ENCODE data around the gene SPACA7.

DNA sequence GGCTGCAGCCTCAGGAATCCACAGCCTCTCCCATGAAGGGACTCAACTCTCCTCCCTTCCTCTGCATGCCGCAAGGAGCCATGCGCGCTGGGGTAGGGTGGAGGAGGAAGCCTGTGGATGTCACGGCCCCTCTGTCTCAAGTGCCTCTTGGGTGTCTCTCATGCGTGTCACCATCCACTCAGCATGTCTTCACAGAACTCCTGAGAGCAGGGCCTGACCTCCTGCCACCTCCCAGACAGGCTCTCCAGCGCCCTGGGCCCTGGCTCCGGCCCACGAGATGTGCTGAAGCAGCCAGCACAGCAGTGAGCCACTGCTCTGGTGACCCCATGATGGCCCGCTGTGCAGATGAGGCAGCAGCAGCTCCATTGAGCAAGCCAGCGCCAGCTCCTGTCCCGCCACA, 25.9 kb upstream of the SPACA7 start:
- TF ChIP-seq, protein P1, sequence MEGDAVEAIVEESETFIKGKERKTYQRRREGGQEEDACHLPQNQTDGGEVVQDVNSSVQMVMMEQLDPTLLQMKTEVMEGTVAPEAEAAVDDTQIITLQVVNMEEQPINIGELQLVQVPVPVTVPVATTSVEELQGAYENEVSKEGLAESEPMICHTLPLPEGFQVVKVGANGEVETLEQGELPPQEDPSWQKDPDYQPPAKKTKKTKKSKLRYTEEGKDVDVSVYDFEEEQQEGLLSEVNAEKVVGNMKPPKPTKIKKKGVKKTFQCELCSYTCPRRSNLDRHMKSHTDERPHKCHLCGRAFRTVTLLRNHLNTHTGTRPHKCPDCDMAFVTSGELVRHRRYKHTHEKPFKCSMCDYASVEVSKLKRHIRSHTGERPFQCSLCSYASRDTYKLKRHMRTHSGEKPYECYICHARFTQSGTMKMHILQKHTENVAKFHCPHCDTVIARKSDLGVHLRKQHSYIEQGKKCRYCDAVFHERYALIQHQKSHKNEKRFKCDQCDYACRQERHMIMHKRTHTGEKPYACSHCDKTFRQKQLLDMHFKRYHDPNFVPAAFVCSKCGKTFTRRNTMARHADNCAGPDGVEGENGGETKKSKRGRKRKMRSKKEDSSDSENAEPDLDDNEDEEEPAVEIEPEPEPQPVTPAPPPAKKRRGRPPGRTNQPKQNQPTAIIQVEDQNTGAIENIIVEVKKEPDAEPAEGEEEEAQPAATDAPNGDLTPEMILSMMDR (IDR thresholded peaks at IDR 0.05 in 2 of 3, conservative IDR thresholded peaks at IDR 0.05 in 1 of 3; ENCODE audit: borderline replicate concordance in 1 of 3, insufficient read depth in 1 of 3, low read depth in 2 of 3, low read length in 2 of 3), result no peak
- TF ChIP-seq EZH2 (IDR thresholded peaks at IDR 0.05) (no peak), SRF (IDR thresholded peaks at IDR 0.05; ENCODE audit: low read depth) (no peak), YY1 (IDR thresholded peaks at IDR 0.05; ENCODE audit: extremely low read depth, insufficient replicate concordance, low read depth, low read length) (no peak), POLR2A (IDR thresholded peaks at IDR 0.05; ENCODE audit: borderline replicate concordance, extremely low read depth, insufficient read depth, insufficient read length) (no peak), SIN3A (IDR thresholded peaks at IDR 0.05; ENCODE audit: low read depth) (no peak)

All from HCT116 (cell line).